AG09309 (cell line): Measurements from ENCODE around the gene RIMKLB.

Source experiments
- DNase-seq: peaks from one replicate; pipeline ENCODE4 v3.0.0-alpha.2; 2010; ENCODE audit warnings: low read depth
- H3K4me3 ChIP-seq: 2 replicates; pipeline ENCODE4 v1.5.1; 2011; ENCODE audit warnings: mild to moderate bottlenecking, low read depth, low read length, moderate library complexity; ENCODE audit not compliant: control insufficient read depth
- TF ChIP-seq, protein P1 (sequence below): IDR thresholded peaks from 2 replicates; pipeline ENCODE4 v1.5.1; 2011; ENCODE audit warnings: mild to moderate bottlenecking, low read depth, low read length, inconsistent platforms; ENCODE audit not compliant: insufficient read depth, control insufficient read depth; ENCODE audit errors: missing control alignments

Gene RIMKLB

DNA sequence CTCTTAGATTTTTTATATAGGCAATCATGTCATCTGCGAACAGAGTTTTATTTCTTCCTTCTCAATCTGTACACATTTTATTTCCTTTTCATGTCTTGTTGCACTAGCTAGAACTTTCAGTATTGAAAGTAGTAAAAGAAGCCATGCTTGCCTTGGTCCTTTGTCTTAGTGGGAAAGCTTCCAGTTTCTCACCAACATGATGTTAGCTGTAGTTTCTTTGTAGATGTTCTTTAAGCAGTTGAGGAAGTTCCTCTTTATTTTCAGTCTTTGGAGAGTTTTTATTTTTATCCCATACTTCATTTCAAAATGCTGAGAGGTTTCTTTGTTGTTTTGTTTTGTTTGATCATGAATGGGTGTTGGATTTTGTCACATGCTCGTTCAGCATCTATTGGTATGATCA, 12.7 kb upstream of the RIMKLB start:
- no peak overlapping the region for H3K4me3 ChIP-seq
- no peak for DNase-seq
- TF ChIP-seq, protein P1, sequence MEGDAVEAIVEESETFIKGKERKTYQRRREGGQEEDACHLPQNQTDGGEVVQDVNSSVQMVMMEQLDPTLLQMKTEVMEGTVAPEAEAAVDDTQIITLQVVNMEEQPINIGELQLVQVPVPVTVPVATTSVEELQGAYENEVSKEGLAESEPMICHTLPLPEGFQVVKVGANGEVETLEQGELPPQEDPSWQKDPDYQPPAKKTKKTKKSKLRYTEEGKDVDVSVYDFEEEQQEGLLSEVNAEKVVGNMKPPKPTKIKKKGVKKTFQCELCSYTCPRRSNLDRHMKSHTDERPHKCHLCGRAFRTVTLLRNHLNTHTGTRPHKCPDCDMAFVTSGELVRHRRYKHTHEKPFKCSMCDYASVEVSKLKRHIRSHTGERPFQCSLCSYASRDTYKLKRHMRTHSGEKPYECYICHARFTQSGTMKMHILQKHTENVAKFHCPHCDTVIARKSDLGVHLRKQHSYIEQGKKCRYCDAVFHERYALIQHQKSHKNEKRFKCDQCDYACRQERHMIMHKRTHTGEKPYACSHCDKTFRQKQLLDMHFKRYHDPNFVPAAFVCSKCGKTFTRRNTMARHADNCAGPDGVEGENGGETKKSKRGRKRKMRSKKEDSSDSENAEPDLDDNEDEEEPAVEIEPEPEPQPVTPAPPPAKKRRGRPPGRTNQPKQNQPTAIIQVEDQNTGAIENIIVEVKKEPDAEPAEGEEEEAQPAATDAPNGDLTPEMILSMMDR: no peak

DNA sequence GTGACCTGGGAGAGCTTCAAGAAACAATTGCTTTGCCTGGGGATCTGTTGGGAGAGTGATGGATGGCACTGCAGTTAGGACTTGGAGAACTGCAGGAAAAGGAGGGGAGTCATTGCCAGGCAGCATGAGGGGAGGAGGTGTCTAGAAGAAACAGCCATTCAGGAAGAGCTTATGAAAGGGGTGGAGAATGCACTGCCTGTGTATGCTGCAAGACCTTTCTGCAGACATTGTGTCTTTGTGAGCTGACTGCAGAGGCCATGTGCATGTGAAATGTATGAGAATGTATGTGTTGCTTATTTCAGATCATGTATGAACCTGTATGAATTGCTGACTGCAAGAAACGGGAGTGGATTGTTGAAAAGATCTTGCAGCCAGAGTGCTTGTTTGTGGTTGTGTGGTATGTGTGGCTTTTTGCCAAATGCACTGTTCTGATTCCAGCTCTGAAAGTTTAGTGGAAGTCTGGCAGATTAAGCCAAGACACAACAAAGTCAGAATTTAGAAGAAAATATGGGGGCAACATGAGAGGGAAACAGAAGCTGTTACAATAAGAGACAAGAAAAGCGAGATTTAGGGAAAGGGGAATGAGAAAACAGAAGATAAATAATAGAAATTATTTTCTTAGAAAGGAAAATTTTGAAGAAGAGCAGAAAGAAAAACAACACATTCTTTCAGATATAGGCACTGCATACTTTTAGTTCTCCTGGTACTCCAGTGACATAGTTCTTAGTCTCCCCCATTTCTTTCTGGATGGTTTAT, 9.8 kb upstream of the RIMKLB start:
- peak; percentile 54 for DNase-seq
- TF ChIP-seq, protein P1: no peak
- no peak overlapping the region for H3K4me3 ChIP-seq

DNA sequence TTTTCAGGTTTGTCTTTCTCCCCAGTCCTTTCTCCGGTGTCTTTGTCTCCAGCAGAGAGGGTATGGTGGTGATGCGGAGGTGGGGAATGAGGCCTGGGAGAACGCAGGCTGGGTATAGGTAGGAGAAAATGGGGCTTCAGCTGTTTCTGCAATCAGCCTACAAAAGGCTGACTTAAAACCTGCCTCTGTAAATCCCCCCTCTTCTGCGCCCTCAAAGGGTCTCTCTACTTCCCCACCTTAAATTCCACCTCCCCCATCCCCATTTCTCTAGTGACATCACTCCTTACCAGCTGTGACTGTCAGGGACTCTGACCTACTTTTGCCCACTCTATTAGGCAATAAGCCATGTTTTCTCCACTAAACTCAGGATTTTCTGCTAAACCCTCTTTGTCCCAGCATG, 8.1 kb upstream of the RIMKLB start:
- no peak for DNase-seq
- TF ChIP-seq, protein P1: no peak
- no peak overlapping the region for H3K4me3 ChIP-seq

DNA sequence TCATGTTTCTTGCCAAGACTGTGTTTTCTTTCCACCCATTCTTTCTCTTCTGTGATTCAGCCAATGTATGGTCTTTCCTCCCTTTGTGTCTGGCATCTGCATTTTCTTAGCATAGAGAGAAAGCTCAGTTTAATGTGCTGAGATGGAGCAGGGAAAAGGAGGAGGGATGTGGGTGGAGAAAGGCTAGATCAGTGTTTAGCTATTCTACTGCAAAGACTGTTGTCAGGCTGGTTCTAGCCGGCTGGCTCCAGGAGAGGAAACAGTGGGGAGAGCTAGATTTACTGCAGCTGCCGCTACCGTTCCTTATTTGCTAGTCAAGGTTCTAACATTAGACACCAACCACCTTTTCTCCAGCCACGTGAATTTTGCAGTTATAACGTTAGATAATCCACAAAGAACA, 5.2 kb upstream of the RIMKLB start:
- TF ChIP-seq, protein P1: no peak
- no peak for DNase-seq
- no peak overlapping the region for H3K4me3 ChIP-seq

DNA sequence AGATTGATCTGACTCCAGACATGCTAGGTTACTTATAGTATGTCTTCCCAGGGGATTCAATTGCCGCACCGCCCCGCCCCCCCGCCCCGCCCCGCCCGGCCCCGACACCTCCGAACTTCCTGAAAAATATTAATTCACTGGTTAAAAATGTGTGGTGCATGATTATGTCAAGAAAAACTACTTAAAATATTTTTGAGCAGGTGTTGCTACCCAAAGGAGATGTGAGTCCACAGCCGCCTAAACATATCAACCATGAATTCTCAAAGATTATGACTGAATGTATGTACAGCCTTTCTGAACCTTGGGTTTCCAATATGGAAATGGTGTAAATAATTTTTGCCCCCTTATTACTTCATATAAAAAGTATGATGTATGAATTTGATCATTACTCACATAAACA, 2.7 kb upstream of the RIMKLB start:
- DNase-seq: no peak
- no peak overlapping the region for H3K4me3 ChIP-seq
- TF ChIP-seq, protein P1: no peak

DNA sequence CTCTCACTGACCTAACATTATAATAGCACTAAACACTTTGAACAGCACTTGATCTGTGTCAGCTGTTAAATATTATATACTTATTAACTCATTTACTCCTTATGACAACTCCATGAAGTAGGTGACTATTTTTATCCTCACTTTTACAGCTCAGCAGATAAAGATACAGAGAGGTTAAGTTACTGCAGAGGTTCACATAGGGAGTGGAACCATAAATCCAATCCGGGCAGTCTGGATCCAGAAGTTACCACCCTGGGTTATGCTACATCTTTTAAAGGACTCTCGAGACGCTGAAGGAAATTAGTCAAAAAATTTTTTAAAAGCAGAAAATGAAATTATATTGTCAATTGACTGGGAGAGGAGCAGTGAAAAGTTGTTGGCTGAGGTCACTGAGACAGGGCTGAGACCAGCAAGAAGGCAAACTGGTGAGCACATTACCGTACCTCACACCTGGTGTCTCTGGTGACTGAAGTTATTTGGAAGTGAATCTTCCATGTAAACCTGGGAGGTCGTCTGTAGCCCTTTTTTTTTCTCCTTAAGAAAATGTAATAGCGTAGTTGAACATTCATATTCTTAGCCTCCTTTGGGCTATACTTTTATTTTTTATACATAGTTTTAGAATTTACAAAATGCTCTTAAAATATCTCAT, 1.2 kb upstream of the RIMKLB start:
- TF ChIP-seq, protein P1: no peak
- H3K4me3 ChIP-seq: peak overlapping the region; percentile 67
- DNase-seq: no peak

DNA sequence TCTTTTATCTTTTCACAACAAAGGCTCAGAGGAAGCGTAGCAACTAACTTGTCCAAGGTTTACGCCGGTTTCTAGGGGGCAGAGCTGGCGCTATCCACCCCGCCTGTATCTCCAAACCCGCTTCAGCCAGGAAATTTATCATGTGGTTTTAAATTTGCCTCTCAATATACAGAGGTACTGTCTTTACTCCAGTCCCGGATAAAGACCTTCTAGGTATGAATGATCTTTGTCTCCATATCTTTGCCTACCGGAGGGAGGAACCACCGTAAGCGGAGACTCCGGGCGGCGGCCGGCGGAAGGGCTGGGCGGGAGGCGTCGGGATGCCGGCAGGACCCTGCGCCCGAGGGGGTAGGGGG, 693 bp upstream of the RIMKLB start:
- TF ChIP-seq, protein P1: no peak
- no peak for DNase-seq
- H3K4me3 ChIP-seq: peak overlapping the region; percentile 67
